ENCODE measurements around the gene RCCD1. TPM values are rescaled to one million over a fixed set of nuclear protein-coding genes. Genes with fewer than 3 reads are reported as not detected.

Gene RCCD1
- total and polyA plus RNA-seq, 7 donors: 4.4 to 7.6 (median 6.0) TPM

DNA sequence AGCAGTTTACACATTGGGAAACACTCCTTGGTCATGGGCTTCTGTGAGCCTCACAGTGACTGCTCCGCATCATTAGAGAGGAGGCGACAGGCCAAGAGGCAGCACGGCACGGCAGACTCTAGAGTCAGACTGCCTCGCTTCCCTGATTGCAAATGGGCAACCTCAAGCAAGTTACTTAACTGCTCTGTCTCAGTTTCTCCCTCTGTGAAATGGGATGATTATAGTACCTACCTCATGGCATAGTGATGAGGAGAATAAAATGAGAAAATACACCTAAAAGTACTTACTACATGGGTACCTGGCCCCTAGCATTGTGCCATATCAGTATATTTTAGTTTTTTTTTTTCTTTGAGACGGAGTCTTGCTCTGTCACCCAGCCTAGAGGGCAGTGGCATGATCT lies 4.0 kb upstream of the RCCD1 start:
- DNase-seq: no peak
- intact Hi-C loops (cut with DNase I): no loop called here
- no peak overlapping the region for H3K27ac ChIP-seq
- H3K36me3 ChIP-seq (ENCODE audit: insufficient read depth in 1 of 2, low read depth in 1 of 2): peaks cover 5 to 84% of the 10 kb centered on the region in 2 donors
- H3K27me3 ChIP-seq (ENCODE audit: insufficient read depth in 3 of 3, low read length in 2 of 3): no peaks in the 10 kb centered on the region
- no peak overlapping the region for H3K4me3 ChIP-seq
- WGBS, 3 donors: 97 to 98% (median 97%) methylated on average over 6 of the region's 6 CpGs
- H3K4me1 ChIP-seq: peaks cover 5% of the 10 kb centered on the region
- ATAC-seq: no peak
- TF ChIP-seq, protein P1, sequence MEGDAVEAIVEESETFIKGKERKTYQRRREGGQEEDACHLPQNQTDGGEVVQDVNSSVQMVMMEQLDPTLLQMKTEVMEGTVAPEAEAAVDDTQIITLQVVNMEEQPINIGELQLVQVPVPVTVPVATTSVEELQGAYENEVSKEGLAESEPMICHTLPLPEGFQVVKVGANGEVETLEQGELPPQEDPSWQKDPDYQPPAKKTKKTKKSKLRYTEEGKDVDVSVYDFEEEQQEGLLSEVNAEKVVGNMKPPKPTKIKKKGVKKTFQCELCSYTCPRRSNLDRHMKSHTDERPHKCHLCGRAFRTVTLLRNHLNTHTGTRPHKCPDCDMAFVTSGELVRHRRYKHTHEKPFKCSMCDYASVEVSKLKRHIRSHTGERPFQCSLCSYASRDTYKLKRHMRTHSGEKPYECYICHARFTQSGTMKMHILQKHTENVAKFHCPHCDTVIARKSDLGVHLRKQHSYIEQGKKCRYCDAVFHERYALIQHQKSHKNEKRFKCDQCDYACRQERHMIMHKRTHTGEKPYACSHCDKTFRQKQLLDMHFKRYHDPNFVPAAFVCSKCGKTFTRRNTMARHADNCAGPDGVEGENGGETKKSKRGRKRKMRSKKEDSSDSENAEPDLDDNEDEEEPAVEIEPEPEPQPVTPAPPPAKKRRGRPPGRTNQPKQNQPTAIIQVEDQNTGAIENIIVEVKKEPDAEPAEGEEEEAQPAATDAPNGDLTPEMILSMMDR (IDR thresholded peaks at IDR 0.05): no peak
- H3K9me3 ChIP-seq: no peaks in the 10 kb centered on the region

DNA sequence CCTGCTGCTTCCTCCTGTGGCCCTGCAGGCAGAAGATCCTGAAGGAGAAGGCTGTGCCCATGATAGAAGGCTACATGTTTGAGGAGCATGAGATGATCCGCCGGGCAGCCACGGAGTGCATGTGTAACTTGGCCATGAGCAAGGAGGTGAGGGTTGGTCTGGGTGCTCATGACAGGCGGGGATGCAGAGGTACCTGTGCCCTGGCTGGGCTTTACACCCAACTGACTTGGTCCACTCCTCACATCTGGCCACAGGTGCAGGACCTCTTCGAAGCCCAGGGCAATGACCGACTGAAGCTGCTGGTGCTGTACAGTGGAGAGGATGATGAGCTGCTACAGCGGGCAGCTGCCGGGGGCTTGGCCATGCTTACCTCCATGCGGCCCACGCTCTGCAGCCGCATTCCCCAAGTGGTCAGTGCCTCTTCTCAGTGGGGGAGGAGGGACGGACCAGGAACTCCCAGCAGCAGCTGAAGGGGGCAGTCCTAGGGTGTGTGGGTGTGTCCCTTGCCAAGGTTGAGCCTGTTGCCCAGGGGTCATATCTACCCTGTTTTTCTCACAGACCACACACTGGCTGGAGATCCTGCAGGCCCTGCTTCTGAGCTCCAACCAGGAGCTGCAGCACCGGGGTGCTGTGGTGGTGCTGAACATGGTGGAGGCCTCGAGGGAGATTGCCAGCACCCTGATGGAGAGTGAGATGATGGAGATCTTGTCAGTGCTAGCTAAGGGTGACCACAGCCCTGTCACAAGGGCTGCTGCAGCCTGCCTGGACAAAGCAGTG lies 1.6 kb upstream of the RCCD1 start:
- TF ChIP-seq, protein P1 (IDR thresholded peaks at IDR 0.05): no peak
- Histone ChIP-seq H3K4me1 (peaks cover 12% of the 10 kb centered on the region), H3K36me3 (ENCODE audit: insufficient read depth in 1 of 2, low read depth in 1 of 2) (peaks cover 5 to 60% of the 10 kb centered on the region in 2 donors), H3K9me3 (no peaks in the 10 kb centered on the region), H3K27me3 (ENCODE audit: insufficient read depth in 3 of 3, low read length in 2 of 3) (no peaks in the 10 kb centered on the region), H3K27ac (no peak overlapping the region), H3K4me3 (no peak overlapping the region)
- no peak for ATAC-seq
- 87 to 91% (median 88%) methylated on average over 14 of the region's 14 CpGs for WGBS, 3 donors
- intact Hi-C loops (cut with DNase I): no loop called here
- no peak for DNase-seq

DNA sequence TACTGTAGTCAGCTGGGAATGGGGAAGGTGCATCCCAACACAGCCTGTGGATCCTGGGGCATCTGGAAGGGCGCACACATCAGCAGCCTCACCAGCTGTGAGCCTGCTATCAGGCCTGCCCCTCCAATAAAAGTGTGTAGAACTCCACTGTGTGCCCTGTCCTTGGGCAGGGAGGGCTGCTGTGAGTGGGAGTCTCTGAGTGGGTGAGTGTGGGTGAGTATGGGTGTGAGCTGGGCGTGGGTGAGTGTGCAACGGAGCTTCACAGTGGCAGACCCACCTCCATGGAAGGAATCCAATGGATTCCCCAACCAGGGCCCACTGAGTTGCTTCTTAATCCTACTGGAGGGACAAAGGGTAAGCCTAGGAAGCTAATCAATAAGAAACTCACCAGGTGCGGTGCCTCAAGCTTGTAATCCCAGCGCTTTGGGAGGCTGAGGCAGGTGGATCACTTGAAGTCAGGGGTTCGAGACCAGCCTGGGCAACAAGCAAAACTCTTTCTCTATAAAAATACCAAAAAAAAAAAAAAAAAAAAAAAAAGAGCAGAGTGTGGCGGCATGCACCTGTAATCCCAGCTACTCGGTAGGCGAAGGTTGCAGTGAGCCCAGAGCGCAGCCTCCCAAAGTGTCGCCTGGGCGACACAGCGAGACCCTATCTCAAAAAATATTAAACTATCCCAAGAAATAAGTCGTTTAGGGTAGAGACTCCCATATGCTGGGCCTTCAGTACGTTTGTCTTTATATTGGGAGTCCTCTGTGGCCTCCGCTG lies 555 bp upstream of the RCCD1 start:
- H3K27ac ChIP-seq: peak overlapping the region; percentile 100
- no peaks in the 10 kb centered on the region for H3K9me3 ChIP-seq
- H3K4me3 ChIP-seq: peak overlapping the region; percentile 89
- H3K27me3 ChIP-seq (ENCODE audit: insufficient read depth in 3 of 3, low read length in 2 of 3): no peaks in the 10 kb centered on the region
- 69 to 73% (median 72%) methylated on average over 16 of the region's 16 CpGs for WGBS, 3 donors
- ATAC-seq: no peak
- TF ChIP-seq, protein P1 (IDR thresholded peaks at IDR 0.05): no peak
- DNase-seq: no peak
- intact Hi-C loops (cut with DNase I): no loop called here
- H3K4me1 ChIP-seq: peaks cover 12% of the 10 kb centered on the region
- H3K36me3 ChIP-seq (ENCODE audit: insufficient read depth in 1 of 2, low read depth in 1 of 2): peaks cover 2 to 50% of the 10 kb centered on the region in 2 donors

DNA sequence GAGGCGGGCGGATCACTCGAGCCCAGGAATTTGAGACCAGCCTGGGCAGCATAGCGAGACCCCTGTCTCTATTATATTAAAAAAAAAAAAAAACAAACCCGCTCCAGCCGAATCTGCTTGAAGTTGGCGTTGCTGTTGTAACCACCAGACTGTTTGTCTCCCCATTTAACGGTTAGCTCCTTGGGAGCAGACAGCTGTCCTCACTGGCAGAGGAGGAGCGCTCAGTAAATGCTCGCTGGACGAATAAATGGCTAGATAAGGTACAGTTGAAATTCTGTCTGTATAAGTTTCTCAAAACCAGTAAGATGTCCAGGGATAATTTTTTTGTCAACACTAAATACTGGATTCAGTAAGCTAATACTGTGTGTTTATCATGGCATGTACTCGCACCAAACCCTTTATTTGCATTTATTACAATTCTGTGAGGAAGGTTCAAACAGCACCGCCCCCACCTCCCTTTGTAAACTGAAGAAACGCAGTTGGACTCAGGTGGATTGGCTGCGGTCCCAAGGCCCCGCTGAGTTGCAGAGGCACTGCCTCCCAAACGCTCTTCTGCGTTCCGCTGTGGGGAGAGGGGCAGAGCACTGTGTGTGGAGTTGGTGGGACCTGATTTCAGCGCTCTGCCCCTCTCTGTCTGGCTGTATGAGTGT lies 1.1 kb downstream of the RCCD1 start:
- H3K27ac ChIP-seq: peak overlapping the region; percentile 100
- ATAC-seq (no peak), DNase-seq (no peak)
- TF ChIP-seq, protein P1 (IDR thresholded peaks at IDR 0.05): no peak
- H3K27me3 ChIP-seq (ENCODE audit: insufficient read depth in 3 of 3, low read length in 2 of 3): no peaks in the 10 kb centered on the region
- WGBS, 3 donors: 61 to 66% (median 65%) methylated on average over 20 of the region's 20 CpGs
- H3K4me1 ChIP-seq: peaks cover 26% of the 10 kb centered on the region
- peaks cover 2 to 37% of the 10 kb centered on the region in 2 donors for H3K36me3 ChIP-seq (ENCODE audit: insufficient read depth in 1 of 2, low read depth in 1 of 2)
- H3K4me3 ChIP-seq: peak overlapping the region; percentile 89
- no peaks in the 10 kb centered on the region for H3K9me3 ChIP-seq
- intact Hi-C loops (cut with DNase I): loop anchor here (2.0 to 5.0 kb wide), 6 partner anchors 37 to 317 kb away; partner anchors contain the start of gene PRC1 (in 1 of the 2)
